NT2/D1 (cell line): Measurements from ENCODE around the gene HPS1.

Experiments used
- SUZ12 ChIP-seq: IDR thresholded peaks from 2 replicates; pipeline ENCODE4 v1.6.1; 2011; ENCODE audit not compliant: insufficient read length, insufficient read depth; ENCODE audit errors: extremely low read depth
- YY1 ChIP-seq: IDR thresholded peaks from 2 replicates; pipeline ENCODE4 v1.6.1; 2011; ENCODE audit not compliant: insufficient read length, insufficient read depth
- ZNF274 ChIP-seq: IDR thresholded peaks from 2 replicates; pipeline ENCODE4 v1.6.1; 2011; ENCODE audit warnings: mild to moderate bottlenecking, low read depth, low read length

GRCh38 chr10:98461500-98461842, 14.7 kb upstream of the HPS1 start:
- TF ChIP-seq YY1 = no peak
- no peak for TF ChIP-seq SUZ12
- TF ChIP-seq ZNF274 = no peak
